Endothelial cell of umbilical vein (primary cell): Measurements from ENCODE around the gene RANBP17.

Experiments
- CTCF ChIP-seq, 2 donors: IDR thresholded peaks; 1 replicate in 1 of 2; 2 replicates in 1 of 2; pipeline ENCODE4 v1.5.1; 2011; ENCODE audit warnings: low read length in 2 of 2, mild to moderate bottlenecking in 2 of 2, moderate library complexity in 2 of 2, control low read depth in 1 of 2, inconsistent platforms in 1 of 2, low read depth in 1 of 2; ENCODE audit not compliant: insufficient read depth in 1 of 2; ENCODE audit errors: extremely low read depth in 1 of 2
- EZH2 ChIP-seq: IDR thresholded peaks from 2 replicates; pipeline ENCODE4 v1.6.1; 2012; ENCODE audit warnings: borderline replicate concordance, low read depth, mild to moderate bottlenecking, moderate library complexity, low read length, inconsistent platforms; ENCODE audit not compliant: severe bottlenecking
- MYC ChIP-seq: IDR thresholded peaks from one replicate; pipeline ENCODE4 v1.6.1; 2011; ENCODE audit warnings: mild to moderate bottlenecking, low read depth, low read length
- POLR2A ChIP-seq: IDR thresholded peaks from 2 replicates; pipeline ENCODE4 v1.6.1; 2012; ENCODE audit warnings: low read depth, mild to moderate bottlenecking, control low read depth, low read length
- POLR2AphosphoS5 ChIP-seq: IDR thresholded peaks from 2 replicates; pipeline ENCODE4 v1.6.1; 2012; ENCODE audit warnings: low read depth, mild to moderate bottlenecking, control low read depth, low read length, moderate library complexity; ENCODE audit not compliant: insufficient read depth
- TF ChIP-seq, protein P1 (sequence below): IDR thresholded peaks from 2 replicates; pipeline ENCODE4 v1.6.1; 2011; ENCODE audit not compliant: insufficient read depth, insufficient read length

- TF ChIP-seq EZH2 (no peak), CTCF (IDR thresholded peaks at IDR 0.05; ENCODE audit: extremely low read depth in 1 of 2, insufficient read depth in 1 of 2, low read depth in 1 of 2, low read length in 2 of 2) (peak; percentile 58 to 83), POLR2A (no peak), MYC (no peak), POLR2AphosphoS5 (no peak)
- TF ChIP-seq, protein P1, sequence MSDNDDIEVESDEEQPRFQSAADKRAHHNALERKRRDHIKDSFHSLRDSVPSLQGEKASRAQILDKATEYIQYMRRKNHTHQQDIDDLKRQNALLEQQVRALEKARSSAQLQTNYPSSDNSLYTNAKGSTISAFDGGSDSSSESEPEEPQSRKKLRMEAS = no peak
These were observed 474.8 kb downstream of the RANBP17 start for GRCh38 chr5:171336521-171337209.
